ENCODE data around the gene PPARD.

- TF ChIP-seq CTCF (conservative IDR thresholded peaks at IDR 0.05 in 1 of 2, IDR thresholded peaks at IDR 0.05 in 1 of 2; ENCODE audit: low read depth in 1 of 2, low read length in 2 of 2) (no peak), EZH2 (IDR thresholded peaks at IDR 0.05; ENCODE audit: low read length, missing control alignments) (no peak)
Measured at GRCh38 chr6:35400111-35400510, 57.8 kb downstream of the PPARD start.
